ENCODE data around the gene GNPTG.

GNPTG gene

DNA sequence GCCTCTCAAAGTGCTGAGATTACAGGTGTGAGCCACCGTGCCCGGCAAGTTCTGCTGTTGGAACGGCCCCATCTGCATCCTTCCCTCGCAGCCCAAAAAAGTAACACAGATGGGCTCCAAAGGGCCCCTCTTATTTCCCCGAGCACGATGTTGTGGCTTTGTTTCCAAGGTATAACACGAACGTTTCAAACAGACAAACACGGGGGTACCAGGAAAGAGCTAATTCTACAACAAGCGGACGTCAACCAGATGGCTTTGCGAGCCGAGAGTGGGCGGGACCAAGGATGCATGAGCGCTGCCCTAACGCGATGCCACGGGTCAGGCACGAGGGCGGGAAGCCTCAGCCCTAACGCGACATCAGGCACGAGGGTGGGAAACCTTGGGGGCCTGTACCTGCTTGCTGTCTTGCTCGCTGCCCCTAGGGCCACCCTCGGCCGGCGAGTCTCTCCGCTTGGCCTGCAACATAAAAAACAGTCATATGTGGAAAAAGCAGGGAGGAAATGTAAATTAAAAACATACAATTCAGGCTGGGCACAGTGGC is 38.6 kb downstream of the GNPTG start:
- H4K20me1 ChIP-seq (ENCODE audit: insufficient read depth): no peaks in the 10 kb centered on the region
- TF ChIP-seq, protein P1, sequence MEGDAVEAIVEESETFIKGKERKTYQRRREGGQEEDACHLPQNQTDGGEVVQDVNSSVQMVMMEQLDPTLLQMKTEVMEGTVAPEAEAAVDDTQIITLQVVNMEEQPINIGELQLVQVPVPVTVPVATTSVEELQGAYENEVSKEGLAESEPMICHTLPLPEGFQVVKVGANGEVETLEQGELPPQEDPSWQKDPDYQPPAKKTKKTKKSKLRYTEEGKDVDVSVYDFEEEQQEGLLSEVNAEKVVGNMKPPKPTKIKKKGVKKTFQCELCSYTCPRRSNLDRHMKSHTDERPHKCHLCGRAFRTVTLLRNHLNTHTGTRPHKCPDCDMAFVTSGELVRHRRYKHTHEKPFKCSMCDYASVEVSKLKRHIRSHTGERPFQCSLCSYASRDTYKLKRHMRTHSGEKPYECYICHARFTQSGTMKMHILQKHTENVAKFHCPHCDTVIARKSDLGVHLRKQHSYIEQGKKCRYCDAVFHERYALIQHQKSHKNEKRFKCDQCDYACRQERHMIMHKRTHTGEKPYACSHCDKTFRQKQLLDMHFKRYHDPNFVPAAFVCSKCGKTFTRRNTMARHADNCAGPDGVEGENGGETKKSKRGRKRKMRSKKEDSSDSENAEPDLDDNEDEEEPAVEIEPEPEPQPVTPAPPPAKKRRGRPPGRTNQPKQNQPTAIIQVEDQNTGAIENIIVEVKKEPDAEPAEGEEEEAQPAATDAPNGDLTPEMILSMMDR (conservative IDR thresholded peaks at IDR 0.05; ENCODE audit: low read depth, low read length): no peak
- H3K27me3 ChIP-seq (ENCODE audit: insufficient read depth, low read depth): no peaks in the 10 kb centered on the region
- H3K4me2 ChIP-seq: no peak overlapping the region
- no peaks in the 10 kb centered on the region for H3K4me1 ChIP-seq (ENCODE audit: low read depth, poor library complexity, severe bottlenecking)
- no peak overlapping the region for H3K4me3 ChIP-seq (IDR thresholded peaks at IDR 0.05; ENCODE audit: insufficient read depth, low read depth, low read length)
- no peaks in the 10 kb centered on the region for H3K36me3 ChIP-seq (ENCODE audit: insufficient read depth)
- no peak overlapping the region for H3K27ac ChIP-seq
- H3K79me2 ChIP-seq (ENCODE audit: insufficient read depth, low read depth): no peaks in the 10 kb centered on the region
- H2AFZ ChIP-seq (ENCODE audit: low read depth): no peak overlapping the region
- no peak overlapping the region for H3K9ac ChIP-seq

GRCh38 chr16:1392826-1393225 is 41.1 kb downstream of the GNPTG start:
- H3K27me3 ChIP-seq (ENCODE audit: insufficient read depth, low read depth): no peaks in the 10 kb centered on the region
- H3K79me2 ChIP-seq (ENCODE audit: insufficient read depth, low read depth): no peaks in the 10 kb centered on the region
- TF ChIP-seq, protein P1 (conservative IDR thresholded peaks at IDR 0.05; ENCODE audit: low read depth, low read length): no peak
- H3K27ac ChIP-seq: no peak overlapping the region
- no peak overlapping the region for H3K4me2 ChIP-seq
- H2AFZ ChIP-seq (ENCODE audit: low read depth): no peak overlapping the region
- H3K4me1 ChIP-seq (ENCODE audit: low read depth, poor library complexity, severe bottlenecking): no peaks in the 10 kb centered on the region
- no peak overlapping the region for H3K9ac ChIP-seq
- H4K20me1 ChIP-seq (ENCODE audit: insufficient read depth): no peaks in the 10 kb centered on the region
- no peaks in the 10 kb centered on the region for H3K36me3 ChIP-seq (ENCODE audit: insufficient read depth)
- H3K4me3 ChIP-seq (IDR thresholded peaks at IDR 0.05; ENCODE audit: insufficient read depth, low read depth, low read length): no peak overlapping the region

DNA sequence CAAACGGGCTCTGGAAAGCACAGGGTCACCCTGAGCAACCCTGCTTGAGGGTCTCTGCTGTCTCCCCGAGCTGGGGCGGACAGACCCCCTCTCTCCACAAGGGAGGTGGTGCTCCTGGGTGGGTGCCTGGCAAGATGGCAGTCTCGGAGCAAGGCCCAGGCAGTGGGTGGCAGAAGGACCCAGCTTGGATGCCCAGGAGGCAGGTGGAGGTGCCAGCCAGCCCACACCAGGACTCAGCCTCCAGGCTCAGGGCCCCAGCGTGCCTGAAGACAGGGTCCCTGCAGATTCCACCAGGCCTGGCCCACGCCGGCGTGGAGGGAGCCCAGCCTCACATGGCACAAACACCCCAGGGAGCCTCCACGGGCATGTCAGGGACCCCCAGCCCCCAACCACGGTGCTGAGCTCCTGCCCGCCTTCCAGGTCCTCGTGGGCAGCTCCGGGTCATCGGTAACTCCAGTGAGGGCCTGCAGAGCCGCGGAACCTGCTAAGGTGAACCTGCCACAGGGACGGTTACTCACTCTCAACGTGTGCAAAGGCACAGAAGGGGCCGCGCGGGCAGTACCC is 42.0 kb downstream of the GNPTG start:
- Histone ChIP-seq H4K20me1 (ENCODE audit: insufficient read depth) (no peaks in the 10 kb centered on the region), H3K79me2 (ENCODE audit: insufficient read depth, low read depth) (no peaks in the 10 kb centered on the region), H3K36me3 (ENCODE audit: insufficient read depth) (no peaks in the 10 kb centered on the region), H3K9ac (no peak overlapping the region), H3K27ac (no peak overlapping the region), H3K4me2 (no peak overlapping the region), H3K4me3 (IDR thresholded peaks at IDR 0.05; ENCODE audit: insufficient read depth, low read depth, low read length) (no peak overlapping the region), H3K4me1 (ENCODE audit: low read depth, poor library complexity, severe bottlenecking) (no peaks in the 10 kb centered on the region), H2AFZ (ENCODE audit: low read depth) (no peak overlapping the region), H3K27me3 (ENCODE audit: insufficient read depth, low read depth) (no peaks in the 10 kb centered on the region)
- TF ChIP-seq, protein P1 (conservative IDR thresholded peaks at IDR 0.05; ENCODE audit: low read depth, low read length): no peak

- H2AFZ ChIP-seq (ENCODE audit: low read depth): no peak overlapping the region
- no peaks in the 10 kb centered on the region for H3K4me1 ChIP-seq (ENCODE audit: low read depth, poor library complexity, severe bottlenecking)
- H3K36me3 ChIP-seq (ENCODE audit: insufficient read depth): no peaks in the 10 kb centered on the region
These were observed 42.7 kb downstream of the GNPTG start for GRCh38 chr16:1394367-1394951.

More at GRCh38 chr16:1394367-1394951, 42.7 kb downstream of the GNPTG start:
- no peaks in the 10 kb centered on the region for H4K20me1 ChIP-seq (ENCODE audit: insufficient read depth)
- H3K4me3 ChIP-seq (IDR thresholded peaks at IDR 0.05; ENCODE audit: insufficient read depth, low read depth, low read length): no peak overlapping the region
- TF ChIP-seq, protein P1 (conservative IDR thresholded peaks at IDR 0.05; ENCODE audit: low read depth, low read length): no peak
- no peak overlapping the region for H3K9ac ChIP-seq
- no peaks in the 10 kb centered on the region for H3K27me3 ChIP-seq (ENCODE audit: insufficient read depth, low read depth)
- no peaks in the 10 kb centered on the region for H3K79me2 ChIP-seq (ENCODE audit: insufficient read depth, low read depth)
- H3K27ac ChIP-seq: no peak overlapping the region
- no peak overlapping the region for H3K4me2 ChIP-seq

Measured in KMS-11 (cell line).